GM19238 (cell line): ENCODE data around the gene SWAP70.

Source experiments
- DNase-seq: peaks from one replicate; pipeline ENCODE4 v3.0.0; 2011; ENCODE audit warnings: low spot score; ENCODE audit not compliant: insufficient read length

Gene SWAP70

DNA sequence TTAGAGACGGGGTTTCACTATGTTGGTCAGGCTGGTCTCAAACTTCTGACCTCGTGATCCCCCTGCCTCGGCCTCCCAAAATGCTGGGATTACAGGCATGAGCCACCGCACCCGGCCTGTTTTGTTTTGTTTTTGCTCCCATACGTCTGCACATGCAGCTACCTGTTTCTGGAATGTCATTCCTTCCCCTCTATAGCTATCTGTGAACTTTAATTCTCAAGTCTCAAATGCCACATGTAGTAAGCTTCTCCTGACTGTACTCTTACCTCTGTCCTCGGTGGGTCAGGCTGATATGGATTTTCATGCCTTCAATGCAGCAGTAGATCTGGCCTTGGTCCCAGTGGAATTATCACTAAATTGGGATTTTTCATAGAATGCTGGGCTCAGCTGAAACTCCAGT lies 12.4 kb upstream of the SWAP70 start:
- DNase-seq, result no peak

DNA sequence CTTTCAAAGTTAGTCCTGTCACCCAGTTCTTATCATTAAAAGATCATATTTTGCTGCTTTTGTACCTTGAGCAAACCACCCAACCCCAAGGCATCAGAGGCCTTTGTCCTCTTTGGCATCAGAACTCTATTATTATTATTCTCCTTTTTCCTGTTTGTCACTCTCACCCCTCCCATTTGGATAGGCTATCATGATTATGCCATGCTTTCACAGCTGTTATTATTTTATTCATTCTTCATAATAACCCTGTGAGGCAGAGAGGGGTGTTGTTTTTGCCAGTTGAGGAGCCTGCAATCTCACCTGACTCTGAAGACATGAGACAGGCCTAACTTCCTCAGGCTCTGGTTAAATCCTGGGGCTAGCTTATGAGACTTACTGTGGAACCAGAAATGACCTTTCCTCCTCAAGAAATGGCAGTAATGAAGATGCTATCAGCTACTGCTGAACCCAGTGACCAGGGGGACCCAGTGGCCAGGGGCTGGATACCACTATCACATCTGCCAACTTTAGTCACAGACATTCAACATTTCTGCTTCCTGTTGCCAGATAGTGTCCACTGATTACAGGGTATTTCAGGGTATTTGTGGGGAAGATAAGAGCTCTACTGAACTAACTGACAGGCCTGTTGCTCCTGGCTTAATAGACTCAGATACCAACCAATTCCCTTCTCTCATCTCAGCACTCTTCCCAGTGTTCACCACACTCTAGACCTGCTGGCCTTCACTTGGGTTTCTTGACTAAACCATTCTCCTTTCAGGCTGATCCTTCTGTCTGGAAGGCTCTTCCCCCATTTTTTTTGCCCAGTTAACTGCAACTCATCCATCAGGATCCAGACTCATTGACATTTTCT lies 11.8 kb upstream of the SWAP70 start:
- DNase-seq, result no peak

DNA sequence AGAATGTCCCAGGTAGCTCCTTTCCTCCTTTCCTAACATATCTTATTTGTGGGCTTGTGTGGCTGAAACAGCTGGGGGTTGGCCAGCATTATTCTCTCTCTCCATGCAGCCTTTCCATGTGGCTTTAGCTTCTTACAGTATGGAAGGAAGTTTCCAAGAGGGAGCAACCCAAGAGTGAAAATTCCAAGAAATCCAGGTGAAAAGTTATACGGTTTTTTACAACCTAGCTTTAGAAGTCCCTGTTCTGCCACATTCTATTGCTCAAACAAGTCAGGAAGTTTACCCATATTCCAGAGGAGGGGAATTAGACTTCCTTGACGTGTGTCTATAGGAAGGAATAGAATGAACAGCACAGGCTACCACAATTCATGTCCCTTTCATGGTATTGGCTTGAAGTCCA lies 10.0 kb upstream of the SWAP70 start:
- DNase-seq, result no peak

DNA sequence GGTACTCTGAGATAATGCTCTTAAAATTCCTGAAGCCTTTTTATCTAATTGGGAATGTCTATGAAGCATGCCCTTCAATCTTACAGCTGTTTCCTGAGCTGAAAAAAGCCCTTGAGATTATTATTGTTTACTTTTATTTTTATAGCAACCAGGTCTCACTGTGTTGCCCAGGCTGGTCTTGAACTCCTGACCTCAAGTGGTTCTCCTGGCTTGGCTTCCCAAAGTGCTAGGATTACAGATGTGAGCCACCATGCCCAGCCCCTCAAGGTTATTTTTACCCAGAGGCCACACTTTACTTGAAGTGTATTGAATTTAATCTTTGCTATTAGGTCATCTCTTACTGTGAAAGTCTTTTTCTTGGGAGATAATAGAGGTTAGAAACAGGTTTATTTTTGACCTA lies 7.0 kb upstream of the SWAP70 start:
- no peak for DNase-seq

DNA sequence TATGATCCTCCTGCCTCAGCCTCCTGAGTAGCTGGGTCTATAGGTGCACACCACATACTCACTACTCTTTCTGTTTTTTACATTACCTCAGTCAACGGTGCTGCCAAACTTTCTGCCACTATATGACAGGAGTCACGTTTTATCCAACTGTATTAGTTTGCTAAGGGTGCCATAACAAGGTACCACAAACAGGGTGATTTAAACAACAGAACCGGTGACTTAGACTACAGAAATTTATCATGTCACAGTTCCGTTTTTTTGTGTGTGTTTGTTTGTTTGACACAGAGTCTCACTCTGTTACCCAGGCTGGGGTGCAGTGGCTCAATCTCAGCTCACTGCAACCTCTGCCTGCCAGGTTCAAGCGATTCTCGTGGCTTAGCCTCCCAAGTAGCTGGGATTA lies 6.3 kb upstream of the SWAP70 start:
- DNase-seq, result no peak

DNA sequence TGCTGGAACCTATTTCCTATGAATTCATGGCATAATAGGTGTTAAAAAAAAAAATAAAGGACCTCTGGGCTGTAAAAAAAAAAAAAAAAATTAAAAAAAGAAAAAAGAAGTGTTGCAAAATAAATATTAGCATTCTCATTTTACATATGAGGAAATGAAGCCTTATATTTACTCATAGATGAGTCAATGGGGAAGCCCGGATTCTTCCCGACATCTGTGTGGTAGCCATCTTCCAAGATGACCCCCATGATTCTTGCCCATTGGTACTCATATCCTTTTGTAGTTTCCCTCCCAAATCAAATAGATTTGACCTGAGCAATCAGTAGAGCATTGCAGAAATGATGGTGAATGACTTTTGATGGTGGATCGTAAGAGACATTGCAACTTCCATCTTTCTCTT lies 3.0 kb upstream of the SWAP70 start:
- no peak for DNase-seq

DNA sequence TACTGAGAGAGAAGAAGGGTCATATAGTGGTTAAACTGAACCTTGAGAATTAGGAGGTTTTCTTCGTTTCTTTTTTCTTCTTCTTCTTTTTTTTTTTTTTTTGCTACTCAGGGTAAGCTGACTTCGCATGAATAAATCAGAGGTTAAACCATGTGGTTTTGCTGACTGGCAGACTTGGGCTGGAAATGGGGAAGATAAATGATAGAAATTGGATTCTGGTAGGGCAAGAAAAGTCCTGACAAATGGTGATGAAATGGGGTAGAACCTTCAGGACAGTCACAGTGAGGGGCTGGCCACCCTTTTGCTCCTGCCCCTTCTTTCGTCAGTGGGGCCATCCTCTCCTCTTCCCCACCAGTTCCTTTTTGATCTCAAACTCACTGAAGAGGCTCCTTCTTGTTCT lies 1.6 kb upstream of the SWAP70 start:
- no peak for DNase-seq

DNA sequence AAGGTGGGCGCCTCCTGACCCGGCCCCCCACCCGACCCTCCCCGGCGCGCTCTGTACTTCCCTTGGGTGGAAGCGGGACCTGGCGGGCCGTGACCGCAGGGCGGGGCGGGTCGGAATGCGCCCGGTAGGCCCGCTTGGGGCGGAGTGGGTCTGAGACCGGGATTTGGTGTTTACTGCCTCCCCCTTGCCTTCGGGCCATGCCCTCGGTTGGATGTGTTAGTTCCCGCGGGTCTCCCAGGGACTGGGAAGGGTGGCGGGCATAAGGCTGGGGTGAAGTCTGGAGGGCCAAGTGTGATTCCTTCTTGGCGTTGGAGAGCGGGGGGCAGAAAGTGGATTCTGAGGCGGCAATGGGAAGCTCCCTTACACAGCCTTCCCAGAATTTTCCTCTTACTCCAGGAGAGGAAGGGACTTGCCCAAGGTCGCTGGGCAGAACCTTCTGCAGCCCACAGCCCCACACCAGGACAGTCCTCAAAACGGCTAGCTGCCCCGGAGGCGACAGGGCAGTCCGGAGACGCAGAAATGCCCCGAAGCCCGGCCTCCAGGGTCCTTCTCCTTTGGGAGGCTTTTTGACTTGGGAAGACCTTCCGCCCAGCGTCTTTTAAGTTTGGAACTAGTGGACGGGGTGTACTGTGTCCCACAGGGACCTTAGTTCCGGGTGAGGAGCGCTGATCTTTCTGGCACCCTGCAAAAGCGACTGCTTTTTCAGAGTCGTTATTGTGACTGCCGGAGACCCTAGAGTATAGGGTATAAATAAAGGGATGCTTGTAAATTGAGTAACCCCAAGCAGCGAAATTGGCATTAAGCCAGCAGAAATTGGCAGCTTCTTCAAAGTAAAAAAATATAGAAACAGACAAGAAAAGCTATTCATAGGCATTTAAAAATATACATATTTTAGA lies 647 bp downstream of the SWAP70 start:
- DNase-seq, result peak; percentile 27

DNA sequence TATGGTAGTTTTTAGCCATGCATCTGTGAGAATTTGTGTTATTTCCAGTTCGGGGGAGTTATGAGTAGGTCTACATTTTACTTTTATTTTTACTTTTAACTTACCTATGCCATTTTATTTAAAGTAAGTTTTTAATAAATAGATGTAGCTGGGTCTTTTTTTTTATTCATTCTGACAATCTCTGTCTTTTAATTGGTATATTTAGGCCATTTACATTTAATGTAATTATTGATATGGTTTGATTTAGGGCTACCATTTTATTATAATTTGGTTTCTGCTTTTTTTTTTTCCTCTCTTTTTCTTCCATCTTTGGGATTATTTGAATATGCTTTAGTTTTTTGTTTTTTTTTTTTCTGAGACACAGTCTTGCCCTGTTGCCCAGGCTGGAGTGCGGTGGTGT lies 1.9 kb downstream of the SWAP70 start:
- no peak for DNase-seq

DNA sequence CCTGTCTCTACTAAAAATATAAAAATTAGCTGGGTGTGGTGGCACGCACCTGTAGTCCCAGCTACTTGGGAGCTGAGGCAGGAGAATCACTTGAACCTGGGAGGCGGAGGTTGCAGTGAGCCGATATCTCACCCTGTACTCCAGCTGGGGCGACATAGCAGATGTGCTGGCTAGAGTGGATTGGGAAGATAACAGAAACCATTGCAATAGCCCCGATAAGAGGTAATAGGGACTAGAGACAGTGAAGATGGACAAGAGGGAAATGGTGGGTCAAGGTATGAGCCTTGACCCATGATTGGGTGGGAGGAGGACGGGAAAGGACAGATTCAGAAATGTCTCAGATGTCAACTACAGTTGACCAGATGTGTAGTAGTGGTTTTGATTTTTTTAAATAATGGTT lies 6.1 kb downstream of the SWAP70 start:
- no peak for DNase-seq

DNA sequence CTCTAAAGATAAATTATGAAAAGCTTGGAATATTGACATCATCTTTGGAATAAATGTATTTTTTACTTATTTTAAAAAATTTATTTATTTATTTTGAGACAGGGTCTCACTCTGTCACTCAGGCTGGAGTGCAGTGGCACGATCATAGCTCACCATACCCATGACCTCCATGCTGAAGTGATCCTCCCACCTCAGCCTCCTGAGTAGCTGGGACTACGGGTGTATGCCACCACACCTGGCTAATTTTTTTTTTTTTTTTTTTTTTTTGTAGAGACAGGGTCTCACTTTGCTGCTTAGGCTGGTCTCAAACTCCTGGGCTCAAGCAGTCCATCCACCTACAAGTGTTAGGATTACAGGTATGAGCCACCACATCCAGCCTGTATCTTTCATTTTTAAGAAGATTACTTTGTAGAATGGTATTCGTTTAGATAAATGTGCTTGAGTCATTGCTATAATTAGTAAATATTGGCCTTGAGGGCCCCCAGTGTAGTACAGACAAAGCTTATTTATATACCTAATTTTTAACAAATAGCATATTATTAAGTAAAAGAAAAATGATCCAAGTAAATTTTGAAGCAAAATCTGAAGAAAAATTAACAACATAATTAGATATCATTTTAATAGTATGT lies 8.5 kb downstream of the SWAP70 start:
- DNase-seq, result no peak

DNA sequence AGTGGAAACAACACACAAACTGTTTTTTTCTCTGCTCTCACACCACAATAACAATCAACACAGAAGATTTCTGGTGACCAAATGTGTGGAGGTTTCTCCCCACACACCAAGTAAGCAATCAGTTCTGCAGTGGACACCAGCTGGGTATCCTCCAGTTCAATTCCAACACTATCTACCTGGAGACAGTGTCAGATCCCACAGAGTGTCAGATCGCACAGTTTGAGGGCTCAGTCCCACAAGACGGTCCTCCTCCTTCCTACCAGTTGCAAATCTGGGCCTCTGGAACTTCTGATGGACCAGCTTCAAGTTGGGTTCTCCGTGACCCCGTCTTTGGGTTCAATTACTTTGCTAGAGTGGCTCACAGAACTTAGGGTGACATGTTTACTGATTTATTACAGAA lies 9.0 kb downstream of the SWAP70 start:
- DNase-seq, result no peak

DNA sequence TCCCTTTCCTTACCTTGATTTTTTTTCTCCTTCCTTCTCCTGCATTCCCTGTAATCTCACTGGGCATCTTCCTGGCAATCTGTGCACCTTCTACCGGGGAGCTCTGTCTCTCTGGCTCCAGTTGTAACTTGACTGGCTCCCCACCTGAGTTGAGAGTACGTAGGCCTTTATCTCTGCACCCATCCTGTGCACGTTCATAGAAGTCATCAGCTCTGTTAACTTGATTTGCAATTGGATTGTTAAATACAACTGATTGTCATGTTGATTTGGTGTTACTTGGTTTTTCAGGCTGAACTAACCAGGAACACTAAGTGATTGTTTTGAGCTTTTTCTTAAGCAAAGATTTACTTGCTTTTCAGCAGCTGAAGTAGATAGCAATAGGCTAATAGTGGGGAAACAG lies 11.8 kb downstream of the SWAP70 start:
- no peak for DNase-seq

DNA sequence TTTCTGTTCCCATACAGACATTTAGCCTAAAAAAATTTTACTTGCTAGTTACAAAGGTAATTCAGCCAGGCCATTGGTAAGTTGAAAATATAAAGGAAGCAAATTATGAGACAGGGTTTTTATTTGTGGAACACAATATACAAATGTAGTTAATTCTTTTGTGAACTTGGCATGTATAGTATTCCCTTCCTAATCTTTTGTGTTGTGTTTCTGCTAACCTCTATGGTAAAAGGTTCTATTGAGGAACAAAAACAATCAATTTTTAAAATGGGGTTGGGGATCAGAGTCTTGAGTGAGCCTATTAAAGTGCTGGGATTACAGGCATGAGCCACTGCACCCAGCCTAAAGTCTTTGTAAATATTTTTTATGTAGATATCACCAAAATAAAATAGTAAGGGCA lies 14.1 kb downstream of the SWAP70 start:
- DNase-seq, result no peak

DNA sequence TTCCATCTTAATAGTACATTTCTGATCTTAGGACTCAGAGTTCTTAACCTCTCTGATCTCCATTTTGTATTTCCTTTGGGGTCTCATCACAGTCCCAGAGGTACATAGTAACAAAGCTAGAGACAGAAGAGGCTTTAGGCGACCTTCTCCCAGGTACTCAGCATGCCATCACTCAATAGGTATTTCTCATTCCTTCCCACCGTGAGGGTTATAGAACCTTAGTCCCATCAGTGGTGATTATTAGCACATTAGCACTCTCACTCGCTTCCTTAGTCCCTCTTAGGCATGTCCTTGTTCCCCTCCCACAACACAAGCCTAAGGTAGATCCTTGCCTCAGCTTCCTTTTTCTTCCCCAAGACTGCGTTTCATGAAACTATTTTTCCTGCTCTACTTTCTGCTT lies 14.7 kb downstream of the SWAP70 start:
- DNase-seq, result no peak

DNA sequence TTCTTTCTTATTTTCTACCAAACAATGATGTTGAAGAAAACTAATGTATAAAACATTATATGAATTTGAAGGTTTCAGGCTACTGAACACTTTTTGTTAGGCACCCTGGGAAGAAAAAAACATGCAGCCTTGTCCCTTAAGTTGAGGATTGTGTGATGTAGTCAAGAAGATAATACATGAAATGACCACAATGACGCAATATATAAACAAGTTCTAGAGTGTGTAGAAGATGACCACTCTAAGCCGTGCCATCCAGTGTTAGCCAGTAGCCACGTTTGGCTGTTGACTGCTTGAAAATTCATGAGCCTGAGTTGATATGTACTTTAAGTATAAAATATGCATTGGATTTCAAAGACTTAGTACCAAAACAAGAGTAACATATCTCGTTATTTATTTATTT lies 16.2 kb downstream of the SWAP70 start:
- no peak for DNase-seq

DNA sequence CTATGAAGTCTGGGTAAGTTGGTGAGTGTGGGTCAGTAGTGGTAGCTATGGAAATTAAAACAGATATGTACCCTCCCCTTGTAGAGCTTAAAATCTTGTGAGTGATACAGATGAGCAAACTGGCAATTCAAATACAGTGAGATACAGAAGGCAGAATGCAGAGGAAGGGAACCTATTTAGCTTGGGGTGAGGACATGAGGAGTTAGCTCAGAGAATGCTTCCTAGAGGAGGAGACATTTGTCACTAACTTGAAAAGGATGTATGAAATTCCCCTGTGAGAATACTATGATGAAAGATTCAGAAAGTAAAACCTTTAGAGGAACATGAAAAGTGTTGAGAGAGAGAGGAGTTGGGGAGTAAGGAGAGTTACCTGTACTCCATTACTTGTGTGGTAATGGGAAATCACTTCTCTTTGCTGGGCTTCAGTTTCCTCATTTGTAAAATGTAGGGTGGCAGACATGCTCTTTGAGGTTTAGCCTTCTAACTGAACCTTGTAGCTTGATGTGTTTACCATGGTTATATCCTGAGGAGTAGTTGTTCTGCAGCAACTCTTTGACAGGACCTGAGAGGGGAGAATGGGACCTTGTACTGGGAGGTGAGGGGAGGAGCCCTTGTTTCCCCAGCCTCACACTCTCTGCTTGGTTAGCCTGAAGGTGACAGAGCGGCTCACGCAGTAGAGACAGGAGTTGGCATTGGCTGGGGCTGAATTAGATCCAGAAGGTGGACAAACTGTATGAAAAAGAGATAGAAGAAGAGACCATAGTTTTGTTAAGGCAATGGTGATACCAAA lies 17.9 kb downstream of the SWAP70 start:
- DNase-seq, result no peak

DNA sequence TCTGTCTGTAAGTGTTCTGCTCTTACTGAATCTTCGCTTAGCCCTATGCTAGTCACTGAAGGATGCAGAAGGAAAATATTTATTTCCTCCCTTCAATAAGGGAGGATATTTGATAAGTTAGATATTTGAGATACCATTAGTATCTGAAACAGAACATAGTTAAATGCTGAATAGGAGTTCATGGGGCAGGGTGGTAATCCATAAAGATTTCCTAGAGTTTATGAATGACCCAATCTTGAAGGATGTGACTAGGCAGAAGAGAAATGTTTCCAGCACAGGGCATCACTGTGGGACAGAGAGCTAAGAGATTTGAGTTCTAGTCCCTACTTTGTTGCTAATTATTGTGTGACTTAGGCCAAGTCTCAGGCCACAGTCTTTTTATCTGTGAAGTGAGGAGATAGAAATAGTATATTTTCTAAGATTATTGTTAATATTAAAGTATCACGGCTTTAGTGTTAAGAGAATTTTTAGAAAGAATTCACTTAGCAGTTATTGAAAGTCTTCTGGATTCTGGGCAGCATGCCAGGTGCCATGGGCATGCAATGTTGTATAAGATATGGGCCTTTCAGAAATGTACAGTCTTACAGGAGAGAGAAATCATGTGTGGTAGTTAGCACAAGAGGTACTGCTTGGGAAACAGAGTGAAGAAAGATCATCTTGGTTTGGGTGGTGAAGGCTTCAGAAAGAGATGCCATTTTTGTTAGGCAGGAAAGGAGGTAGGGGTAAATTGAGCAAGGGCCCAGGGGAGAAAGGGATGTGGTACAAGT lies 24.0 kb downstream of the SWAP70 start:
- no peak for DNase-seq

DNA sequence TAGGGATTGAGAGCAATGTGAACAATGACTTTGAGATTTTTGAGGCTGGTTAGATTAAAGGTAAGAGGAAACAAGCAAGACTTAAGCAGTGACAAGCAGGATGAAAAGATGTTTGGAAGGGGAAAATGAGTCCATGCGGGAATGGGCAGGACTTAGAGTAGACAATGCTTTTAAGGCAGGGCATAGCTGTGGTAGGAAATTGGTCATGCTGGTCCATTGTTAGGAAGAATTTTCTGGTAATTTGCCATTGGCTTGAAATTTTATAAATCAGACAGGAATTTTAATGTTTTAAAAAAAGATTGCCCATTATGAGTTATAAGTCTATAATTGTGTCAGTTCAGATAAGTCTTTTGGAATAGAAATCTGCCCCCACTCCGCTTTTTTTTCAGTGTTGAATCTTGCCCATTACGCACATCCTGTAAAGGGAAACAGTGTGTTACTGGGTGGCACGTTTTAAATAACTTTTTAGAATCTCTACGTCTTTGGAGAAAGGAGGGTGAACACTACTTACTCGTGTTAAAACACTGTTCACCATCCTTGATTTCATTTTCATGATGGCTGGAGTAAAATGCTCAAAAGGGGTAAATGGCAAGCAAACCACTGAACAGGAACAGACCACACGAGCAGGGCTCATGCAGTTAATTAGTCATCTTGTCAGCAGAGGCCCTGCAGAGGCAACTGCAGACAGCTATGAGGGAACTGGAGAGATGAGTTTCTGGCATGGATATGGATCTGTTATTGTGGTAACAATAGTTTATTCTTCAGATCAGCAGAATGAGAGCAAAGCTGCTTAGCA lies 25.0 kb downstream of the SWAP70 start:
- peak; percentile 22 for DNase-seq

DNA sequence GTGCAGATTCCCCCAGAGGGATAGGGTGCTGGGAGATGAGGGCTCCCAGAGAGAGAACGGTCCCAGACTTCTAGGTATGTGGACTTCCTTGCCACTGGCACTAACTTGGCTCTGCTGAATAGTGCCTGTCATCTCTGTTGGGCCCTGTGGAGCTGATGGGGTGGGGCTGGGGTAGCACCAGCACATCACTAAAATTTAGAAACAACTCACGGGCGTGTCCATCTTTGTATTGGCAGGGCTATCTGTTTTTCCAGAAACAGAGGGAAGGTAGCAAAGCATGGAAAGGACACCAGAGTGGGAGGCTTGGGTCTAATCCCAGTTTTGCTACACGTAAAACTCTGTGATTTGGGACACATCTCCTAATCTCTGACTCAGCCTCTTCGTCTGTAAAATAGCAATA lies 25.8 kb downstream of the SWAP70 start:
- DNase-seq, result no peak
